GM19035 (cell line): Measurements from ENCODE around the gene MUC13.

Experiments
- ATAC-seq: cut with Tn5 transposase; IDR thresholded peaks from one replicate; pipeline ENCODE4 v1.9.1; 2021; ENCODE audit not compliant: unreplicated experiment

MUC13 gene

DNA sequence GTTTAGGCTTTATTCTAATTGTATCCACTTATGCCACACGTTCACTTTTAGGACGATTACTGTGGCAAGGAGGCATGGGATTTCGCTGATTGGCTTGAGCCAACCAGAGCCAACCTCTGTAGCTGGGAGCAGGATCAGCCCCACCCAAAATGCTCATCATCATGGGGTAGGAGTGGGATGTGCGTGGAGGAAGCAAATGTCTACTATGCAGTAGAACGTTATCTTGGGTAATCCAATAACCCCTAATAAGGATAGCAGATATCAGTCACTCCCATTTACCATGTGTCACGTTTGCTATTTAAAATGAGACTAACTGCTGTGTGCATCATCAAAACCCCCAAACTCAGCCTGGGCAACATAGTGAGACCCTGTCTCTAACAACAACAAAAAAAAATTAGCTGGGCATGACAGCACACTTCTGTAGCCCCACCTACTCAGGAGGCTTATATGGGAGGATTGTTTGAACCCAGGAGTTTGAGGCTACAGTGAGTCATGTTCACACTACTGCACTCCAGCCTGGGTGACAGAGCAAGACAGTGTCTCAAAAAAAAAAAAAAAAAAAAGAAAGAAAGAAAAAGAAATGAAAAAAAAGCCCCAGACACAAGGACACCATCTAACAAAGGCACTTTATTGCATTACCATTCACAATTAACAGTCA lies 29.6 kb downstream of the MUC13 start:
- no peak for ATAC-seq

DNA sequence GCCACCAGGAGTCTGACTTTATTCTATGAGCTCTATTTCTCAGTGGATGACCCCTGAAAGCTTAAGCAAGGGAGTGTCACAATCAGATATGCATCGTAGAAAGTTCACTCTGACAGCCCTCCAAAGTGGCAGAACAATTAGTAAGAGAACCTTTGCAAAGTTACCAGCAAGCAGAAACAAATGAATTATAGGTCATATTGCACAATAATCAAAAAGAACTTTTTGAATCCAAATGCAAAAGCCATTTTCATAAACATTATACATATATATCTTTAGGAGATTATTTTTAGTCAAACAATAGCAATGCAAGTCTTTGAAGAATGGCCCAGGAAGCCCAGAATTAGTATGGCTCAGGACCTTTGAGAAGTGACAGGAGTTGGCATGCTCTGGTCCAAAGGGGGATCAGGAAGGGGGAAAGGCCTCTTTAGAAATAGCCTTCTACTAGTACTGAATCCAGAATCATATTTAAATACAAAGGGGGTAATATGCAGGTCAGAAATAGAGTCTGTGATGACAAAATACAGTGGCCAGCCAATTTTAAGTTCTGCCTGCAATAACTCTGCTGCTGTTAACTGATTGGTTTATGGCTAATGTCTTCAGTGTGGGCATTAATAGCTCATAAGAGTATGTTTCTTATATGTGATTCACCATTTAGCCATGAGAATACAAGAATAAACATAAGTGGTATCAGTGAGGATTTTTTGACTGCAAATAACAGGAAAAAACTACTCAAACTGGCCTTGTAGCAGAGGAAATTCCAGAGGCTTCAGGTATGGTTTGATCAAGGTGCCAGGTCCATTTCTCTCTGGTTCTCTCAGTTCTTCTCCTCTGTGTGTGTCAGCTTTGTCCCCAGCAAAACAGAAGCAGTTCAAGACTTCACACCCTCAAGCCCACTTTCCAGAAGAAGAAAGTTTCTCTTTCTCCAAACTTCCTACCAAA lies 30.4 kb downstream of the MUC13 start:
- ATAC-seq = no peak

DNA sequence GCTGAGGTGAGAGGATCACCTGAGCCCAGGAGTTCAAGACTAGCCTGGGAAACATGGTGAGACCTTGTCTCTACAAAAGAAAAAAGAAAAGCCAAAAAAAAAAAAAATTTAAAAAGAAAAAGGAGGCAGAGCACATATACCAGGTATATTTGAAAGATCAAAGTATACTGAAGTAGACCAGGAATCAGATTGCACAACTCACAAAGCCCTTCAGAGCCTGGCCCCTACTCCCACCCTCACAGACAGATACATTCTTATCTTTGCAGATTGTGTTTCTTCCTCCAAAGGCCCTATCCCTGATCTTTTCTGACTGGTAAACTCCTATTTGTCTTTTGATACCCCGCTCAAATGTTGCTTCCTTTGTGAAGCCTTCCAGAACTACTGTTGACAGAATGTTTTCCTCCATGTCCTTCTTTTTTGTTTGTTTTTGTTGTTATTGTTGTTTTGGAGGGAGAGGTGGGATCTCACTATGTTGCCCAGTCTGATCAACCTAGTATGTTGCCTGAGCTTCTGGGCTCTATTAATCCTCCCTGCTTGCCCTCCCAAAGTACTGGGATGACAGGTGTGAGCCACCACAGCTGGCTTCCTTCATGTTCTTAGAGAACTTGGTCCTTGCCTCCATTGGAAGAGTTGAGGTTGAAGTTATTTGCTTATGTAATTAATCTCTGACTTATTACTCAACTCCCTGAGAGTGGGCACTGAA lies 37.6 kb downstream of the MUC13 start:
- ATAC-seq = no peak

DNA sequence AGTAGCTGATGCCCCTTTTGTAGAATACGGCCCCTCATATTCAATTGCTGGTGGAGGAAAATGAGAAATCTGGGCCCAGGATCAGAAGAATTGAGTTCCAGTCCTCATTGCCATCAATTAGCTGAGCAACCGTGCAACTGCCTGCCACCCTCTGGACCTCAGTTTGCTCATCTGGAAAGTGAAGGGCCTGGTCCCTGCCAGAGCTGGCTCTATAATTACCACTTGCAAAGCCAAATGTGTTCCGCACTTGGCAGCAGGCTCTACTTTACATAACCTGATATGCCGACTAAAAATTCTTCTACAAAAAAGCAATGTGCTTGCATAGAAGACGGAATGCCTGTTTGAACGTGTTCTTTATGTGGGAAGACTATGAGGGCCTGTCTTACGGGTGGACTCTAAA lies 38.8 kb downstream of the MUC13 start:
- ATAC-seq = no peak

DNA sequence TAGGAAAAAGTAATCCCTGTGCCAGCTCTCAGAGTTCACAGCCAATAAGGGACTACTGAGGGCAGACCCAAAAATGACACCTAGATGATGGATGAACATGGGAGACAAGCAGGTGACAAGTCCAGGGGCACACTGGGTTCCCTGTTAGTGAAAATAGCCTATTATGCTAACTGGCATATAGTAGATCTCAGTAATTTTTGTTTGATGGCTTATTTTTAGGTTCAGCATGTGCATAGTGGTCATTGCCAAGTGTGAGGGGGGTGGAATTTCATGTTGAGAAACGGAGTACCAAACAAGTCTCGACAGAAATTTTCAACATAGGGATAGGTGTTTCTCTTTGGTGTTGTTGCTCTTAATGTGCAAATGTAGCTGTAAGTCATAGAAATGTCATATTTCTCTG lies 41.0 kb downstream of the MUC13 start:
- ATAC-seq = no peak

DNA sequence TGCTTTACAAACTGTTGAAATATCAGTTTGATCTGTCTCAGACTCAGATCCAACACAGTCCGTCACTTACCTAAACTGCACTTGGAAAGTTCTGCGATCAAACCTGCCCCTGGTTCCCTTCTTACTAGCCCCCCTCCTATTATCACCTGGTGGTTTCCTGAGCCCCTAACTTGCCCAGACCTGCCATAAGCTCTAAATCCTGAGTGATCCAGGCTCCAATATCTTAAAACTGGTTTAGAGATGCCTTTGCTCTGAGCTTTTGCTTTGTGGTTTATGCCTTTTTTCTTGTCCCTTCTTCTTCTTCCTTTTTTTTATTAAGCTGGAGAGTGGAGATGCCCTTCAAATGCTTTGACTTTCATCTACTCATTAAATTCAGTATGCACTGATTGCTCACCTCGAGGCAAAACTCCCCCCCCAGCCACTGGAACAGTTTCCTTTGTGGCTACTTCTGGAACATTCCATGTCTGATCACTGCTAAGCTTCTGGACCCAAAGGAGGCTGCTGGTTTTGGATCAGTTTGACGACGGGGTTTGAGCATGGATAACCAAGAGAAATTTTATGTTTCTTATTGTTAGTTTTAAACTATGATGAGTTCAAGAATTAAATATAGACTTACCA lies 43.9 kb downstream of the MUC13 start:
- no peak for ATAC-seq

DNA sequence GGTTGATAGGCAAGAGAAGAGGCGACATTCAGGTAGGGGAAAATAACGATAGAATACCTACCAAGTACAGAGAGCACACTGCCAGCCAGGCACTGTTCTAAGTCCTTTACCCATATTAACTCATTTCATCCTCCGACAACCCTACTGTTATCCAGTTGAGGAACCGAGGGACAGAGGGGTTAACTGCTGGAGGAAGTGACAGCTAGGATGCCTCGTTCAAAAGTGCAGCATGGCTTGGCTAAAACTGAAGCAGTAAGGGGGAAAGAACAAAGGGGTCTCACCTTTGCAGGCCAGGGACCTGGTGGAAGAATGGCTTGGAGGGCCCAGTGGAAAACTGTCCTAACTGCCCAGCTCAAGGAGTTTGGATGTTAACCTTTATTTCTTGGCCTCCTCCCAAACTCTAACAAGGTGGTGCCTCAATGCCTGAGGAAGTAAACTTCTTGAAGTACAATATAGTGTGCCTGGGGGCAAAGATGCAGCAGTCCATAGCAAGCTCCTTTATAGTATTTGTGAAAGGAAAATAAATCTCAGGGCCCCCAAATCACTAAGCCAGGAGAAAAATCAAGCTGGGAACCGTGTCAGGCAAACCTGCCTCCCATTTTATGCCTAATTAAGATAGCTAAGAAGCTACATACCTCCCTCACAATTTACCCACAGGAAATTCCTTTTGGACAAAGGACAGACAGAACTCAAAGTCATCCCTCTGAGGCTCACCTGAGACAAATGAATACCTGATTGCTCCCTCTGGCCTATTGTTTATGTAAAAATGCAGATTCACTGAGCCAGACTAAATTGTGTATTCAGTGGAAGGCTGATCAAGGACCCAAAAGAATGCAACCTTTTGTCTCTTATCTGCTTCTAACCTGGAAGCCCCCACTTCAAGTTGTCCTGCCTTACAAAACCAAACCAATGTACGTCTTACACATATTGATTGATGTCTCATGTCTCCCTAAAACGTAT lies 45.8 kb downstream of the MUC13 start:
- ATAC-seq = no peak

DNA sequence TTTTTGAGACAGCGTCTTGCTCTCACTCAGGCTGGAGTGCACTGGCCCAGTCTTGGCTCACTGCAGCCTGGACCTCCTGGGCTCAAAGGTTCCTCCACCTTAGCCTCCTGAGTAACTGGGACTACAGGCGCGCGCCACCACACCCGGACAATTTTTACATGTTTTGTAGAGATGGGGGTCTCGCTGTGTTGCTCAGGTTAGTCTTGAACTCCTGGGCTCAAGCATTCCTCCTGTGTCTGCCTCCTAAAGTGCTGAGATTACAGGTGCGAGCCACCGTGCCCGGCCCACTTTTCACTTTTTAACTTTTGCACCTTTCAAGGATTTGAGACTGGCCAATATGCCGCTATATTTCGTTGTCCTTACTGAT lies 46.6 kb downstream of the MUC13 start:
- no peak for ATAC-seq

DNA sequence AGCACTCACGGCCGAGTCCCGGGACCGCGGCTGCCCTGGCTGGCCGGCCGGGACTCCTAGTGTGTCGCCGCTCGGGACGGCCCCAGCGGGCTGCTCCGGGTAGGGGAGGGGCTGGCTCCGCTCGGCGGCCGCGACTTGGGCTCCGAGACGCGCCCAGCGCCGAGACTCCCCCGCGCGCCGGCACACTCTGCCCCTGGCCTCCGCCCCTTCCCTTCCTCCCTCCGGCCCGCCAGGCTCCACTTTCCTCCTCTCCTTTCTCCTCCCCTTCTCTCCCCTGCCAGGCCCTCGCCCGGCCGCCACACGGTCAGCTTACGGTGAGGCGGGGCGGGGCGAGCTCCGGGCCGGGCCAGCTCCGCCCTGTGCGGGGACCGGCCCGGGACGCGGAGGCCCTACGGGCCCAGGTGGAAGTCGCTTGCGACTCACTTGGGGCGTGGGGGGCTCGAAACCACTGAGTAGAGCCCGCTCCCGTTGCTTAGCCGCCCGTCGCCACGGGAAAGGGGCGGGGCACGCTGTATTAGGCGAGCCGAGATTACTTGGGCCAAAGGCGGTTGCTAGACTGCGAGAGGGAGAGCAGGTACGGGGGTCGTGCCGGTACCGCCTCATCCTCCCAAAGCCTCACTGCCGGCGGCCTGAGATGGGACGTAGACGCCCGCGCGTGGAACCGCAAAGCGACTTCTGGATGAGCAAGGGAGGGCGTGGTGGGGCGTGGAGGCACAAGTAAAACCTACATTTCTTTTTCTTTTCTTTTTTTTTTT lies 47.2 kb downstream of the MUC13 start, which contains the start of gene ITGB5:
Gene ITGB5, minus strand, starts transcription at position 189 of the 755 bp plus-strand sequence. CDS start 365 bp downstream, outside the sequence.
- peak; percentile 65 for ATAC-seq

DNA sequence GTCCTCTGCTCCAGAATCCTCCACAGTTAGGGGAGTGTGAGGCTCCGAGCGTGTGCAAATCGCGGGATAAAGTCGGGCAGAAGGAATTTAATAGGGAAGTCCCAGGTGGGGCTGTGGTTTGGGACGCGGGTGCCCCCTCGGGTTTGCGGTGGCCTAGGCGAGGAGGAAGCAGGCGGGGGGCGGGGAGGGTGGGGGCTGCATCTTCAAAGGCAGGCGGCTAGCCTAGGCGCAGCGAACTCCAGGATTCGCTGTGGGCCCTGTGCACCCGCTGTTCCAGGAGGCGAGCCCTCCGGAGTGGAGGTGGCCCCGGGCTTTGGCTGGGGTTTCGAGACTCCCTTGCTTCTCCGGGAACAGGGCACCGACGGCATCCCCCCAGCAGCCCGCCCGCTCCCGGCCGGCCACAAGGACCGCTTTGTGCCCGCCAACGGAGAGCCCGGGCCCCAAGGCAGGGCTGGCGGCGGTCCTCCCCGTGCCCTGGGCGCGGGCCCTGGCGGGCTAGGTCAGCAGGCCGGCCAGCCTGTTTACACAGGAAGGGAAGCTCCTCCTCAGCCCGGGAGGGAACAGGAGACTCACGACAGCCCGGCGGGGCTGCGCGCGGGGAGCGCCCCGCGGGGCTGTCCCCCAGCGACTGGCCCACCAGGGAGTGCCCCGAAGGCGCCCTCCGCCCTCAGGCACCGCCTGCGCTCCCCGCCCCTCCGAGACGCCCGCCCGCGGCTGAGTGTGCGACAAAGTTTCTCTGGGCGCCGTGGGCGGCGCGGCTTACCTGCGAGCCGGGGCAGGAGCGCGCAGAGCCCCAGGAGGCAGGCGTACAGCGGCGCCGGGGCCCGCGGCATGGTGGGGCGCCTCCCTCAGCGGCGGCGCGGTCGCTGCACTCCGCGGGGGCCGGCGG lies 48.1 kb downstream of the MUC13 start:
- ATAC-seq = peak; percentile 50

DNA sequence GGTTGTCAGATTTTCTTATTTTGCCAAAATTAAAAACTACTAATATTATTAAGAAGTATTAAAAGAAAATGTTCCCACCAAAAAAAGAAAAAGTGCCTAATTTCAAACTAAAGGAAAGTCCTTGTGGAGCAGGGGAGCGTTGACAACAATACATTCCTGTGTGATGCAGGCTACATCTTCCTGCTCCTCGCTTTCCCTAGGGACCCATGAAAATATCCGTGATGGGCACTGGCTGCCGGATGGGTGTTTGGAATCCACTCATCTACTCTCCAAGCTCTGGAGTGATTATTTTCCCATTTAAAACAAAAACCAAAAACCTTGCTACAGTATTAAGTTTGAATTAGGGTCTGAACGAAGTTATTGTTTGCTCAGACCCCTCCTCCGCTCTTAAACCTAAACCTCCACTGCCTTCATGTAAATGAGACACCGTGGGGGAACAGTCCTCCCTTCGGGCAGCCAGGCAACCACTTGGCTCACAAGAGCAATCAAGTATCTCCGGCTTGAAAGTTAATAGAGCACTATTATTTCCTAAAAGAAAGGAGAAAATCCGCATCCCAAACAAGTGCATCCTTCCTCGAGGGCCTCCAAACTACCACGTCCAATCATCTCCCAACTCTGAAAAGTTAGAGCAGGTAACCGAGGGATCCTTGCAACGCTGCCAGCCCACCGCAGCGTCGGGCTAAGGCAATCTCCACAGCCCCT lies 48.9 kb downstream of the MUC13 start:
- no peak for ATAC-seq

DNA sequence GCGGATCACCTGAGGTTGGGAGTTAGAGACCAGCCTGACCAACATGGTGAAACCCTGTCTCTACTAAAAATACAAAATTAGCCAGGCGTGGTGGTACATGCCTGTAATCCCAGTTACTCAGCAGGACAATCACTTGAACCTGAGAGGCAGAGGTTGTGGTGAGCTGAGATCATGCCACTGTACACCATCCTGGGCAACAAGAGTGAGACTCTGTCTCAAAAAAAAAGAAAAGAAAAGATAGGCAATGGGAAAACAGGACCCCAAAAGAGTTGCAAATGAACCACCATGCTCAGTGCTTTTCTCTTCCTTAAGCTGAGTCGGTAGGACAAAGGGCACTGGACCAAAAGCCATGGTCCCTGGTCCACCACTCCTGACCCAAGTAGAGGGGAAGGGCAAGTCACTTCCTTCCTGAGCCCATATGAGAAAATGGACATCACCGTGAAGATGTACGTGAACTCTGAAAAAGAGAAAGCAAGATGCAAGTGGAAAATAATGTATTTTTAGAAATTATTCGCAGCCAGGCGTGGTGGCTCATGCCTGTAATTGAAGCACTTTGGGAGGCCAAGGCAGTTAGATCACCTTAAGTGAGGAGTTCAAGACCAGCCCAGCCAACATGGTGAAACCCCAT lies 50.0 kb downstream of the MUC13 start:
- no peak for ATAC-seq

DNA sequence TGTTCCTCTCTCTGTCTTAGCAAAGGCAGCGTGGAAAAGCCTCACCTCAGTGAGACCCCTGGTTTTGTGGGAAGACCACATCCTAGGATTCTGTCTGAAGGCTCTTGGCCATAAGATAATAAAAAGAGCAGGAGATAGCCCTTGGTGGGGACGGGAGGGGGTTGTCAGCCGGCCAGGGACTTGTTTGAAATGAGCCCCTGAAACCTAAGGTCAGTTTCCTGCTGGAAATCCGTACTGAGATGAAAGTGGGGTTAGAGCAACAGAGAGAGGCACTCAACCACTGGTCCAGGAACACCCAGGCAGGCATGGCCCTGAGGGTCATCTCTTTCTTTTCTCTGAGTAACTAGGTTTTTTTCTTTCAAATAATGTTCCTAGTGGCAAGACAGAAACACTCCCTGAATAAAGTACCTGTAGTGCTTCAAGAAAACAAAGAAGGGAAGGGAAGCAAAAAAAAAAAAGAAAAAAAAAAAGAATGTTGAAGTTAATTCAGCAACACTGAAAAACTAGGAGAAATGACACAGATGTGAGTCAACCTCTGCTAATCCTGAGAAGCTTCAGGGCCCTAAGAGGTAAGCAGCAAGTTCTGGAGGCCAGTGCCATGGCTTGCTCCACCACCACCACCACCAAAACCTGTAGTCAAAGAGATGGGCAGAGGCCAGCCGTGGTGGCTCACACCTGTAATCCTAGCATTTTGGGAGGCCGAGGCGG lies 50.6 kb downstream of the MUC13 start:
- ATAC-seq = no peak

DNA sequence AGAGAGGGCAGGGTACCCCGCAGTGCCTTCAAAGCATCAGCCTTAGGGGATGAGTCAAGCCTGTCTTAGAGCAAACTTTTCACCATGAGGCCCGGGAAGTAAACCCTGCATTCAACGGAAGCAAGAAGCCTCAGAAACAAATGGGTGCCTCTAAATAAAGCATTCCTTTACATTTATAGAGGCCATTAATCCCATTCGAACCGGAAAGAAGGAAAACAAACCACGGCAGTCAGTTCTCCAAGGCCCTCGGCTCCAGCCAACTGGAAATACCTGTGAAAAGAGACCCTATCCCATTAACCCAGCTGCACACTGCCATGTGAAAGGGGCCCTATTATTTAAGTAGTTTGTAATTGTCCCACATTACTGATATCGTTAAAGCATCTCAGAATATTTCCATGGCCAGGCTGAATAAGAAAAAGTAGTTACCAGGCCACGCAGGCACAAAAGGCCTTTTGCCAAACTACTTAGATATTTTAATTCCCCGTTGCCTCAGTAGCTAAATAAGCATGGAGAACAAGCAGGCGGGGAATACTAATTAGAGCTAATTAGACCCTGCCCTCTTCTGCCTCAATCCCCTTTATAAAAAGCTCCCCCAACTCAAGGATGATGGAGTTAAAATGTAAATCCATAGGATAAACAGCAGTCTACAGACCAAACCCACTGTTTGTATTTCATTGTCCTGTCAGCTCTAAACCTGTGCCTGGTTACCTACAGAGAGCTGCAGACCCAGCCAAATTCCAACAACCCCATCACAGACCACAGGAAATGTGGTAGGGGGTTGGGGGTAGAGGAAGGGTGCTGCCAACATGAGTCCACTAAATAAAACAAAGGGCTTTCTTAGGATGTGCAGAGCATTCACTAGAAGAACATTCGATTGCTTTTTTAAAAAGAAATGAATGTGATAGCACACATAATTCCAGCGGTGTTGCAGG lies 51.5 kb downstream of the MUC13 start:
- no peak for ATAC-seq

DNA sequence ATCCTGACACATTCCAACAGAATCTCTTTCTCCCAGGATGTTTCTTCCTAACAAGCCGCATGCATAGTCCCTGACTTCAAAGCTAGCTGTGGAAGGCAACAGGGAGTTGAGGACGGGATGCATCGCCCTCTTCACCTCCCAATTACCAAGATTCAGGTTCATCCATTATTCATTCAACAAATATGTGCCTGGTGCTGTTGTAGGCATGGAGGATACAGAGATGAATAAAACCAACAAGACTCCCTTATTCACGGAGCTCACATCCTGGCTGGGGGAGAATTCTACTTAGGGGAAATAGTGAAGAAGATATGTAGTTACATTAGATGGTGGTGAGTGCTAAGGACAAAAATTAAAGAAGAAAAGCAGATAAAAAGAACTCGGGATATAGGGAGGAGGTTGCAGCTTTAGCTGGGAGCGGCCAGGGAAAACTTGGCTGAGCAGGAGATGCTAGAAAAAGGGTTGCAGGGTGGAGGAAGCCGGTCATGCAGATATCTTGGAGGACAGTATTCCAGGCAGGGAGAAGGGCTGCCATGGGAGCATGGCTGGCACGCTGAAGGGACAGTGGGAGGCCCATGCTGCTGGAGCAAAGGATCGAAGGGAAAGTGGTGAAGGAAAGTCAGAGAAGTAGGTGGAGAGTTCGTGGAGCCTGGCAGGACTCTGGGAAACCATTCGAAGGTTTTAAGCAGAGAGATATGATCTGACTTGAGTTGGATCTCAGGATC lies 52.4 kb downstream of the MUC13 start:
- no peak for ATAC-seq
